SK-N-SH (cell line): ENCODE results near the gene EXOC6B. TPM values are rescaled to one million over a fixed set of nuclear protein-coding genes. Genes with fewer than 3 reads are reported as not detected.

Experiments
- CTCF ChIA-PET: fragments of 300-600, 350-600 bp; formaldehyde crosslinking; extraction: SDS; loops from one replicate; lab custom pipeline; 2021; lab: Yijun Ruan, JAX
- POLR2A ChIA-PET: fragments of 350-600 bp; sonication (Branson Sonifier 250); formaldehyde crosslinking; extraction: SDS; loops from one replicate; lab custom pipeline; 2020; ENCODE audit warnings: antibody characterized with exemption, inconsistent platforms; lab: Yijun Ruan, JAX
- DNase-seq: peaks from one replicate; pipeline ENCODE4 v3.0.0; 2012
- H2AFZ ChIP-seq: fragments of 200-600 bp; sonication (generic); 2 replicates; pipeline ENCODE4 v1.8.1; 2016; ENCODE audit warnings: antibody characterized with exemption, mild to moderate bottlenecking, low read depth
- H3F3A ChIP-seq: fragments of 200-600 bp; sonication (generic); replicated peaks from 2 replicates; pipeline ENCODE3; 2016; ENCODE audit warnings: antibody characterized with exemption, mild to moderate bottlenecking; ENCODE audit not compliant: insufficient read depth
- H3K27ac ChIP-seq, 2 experiments: fragments of 200-500 bp in 1 of 2; fragments of 200-600 bp in 1 of 2; sonication (Bioruptor generic) in 1 of 2; sonication (generic), shearing (Covaris generic) in 1 of 2; 2 replicates each; pipeline versions ENCODE4 v1.5.1 to v1.6.1; 2014 to 2016; ENCODE audit warnings: low read depth in 2 of 2, inconsistent platforms in 1 of 2, low read length in 1 of 2, mild to moderate bottlenecking in 1 of 2, mixed read lengths in 1 of 2
- H3K27me3 ChIP-seq: fragments of 200-600 bp; sonication (generic), shearing (Covaris generic); 2 replicates; pipeline ENCODE4 v1.6.1; 2016; ENCODE audit warnings: mixed run types; ENCODE audit not compliant: insufficient read depth
- H3K36me3 ChIP-seq, 2 experiments: fragments of 200-500 bp in 1 of 2; fragments of 200-600 bp in 1 of 2; sonication (Bioruptor generic) in 1 of 2; sonication (generic) in 1 of 2; replicated peaks in 1 of 2; 2 replicates each; pipeline versions ENCODE3 to v1.5.1; 2014 to 2016; ENCODE audit warnings: low read length in 1 of 2, mild to moderate bottlenecking in 1 of 2; ENCODE audit not compliant: insufficient read depth in 2 of 2, control insufficient read depth in 1 of 2
- H3K4me1 ChIP-seq, 2 experiments: fragments of 200-500 bp in 1 of 2; fragments of 200-600 bp in 1 of 2; sonication (Bioruptor generic) in 1 of 2; sonication (generic), shearing (Covaris generic) in 1 of 2; 2 replicates each; pipeline versions ENCODE4 v1.5.1 to v1.6.1; 2014 to 2016; ENCODE audit warnings: low read depth in 1 of 2, low read length in 1 of 2, mixed run types in 1 of 2; ENCODE audit not compliant: insufficient read depth in 2 of 2, control insufficient read depth in 1 of 2
- H3K4me2 ChIP-seq: fragments of 200-600 bp; sonication (generic), shearing (Covaris generic); 2 replicates; pipeline ENCODE4 v1.6.1; 2017; ENCODE audit warnings: mixed run types
- H3K4me3 ChIP-seq, 2 experiments: fragments of 200-500 bp in 1 of 2; fragments of 200-600 bp in 1 of 2; sonication (Bioruptor generic) in 1 of 2; sonication (generic), shearing (Covaris generic) in 1 of 2; 2 replicates each; pipeline versions ENCODE4 v1.5.1 to v1.8.1; 2014 to 2016; ENCODE audit warnings: low read depth in 2 of 2, inconsistent platforms in 1 of 2, low read length in 1 of 2, mild to moderate bottlenecking in 1 of 2, mixed read lengths in 1 of 2, moderate library complexity in 1 of 2
- H3K79me2 ChIP-seq: fragments of 200-600 bp; sonication (generic); 2 replicates; pipeline ENCODE4 v1.8.1; 2017; ENCODE audit warnings: mild to moderate bottlenecking; ENCODE audit not compliant: insufficient read depth
- H3K9ac ChIP-seq: fragments of 200-600 bp; sonication (generic); 2 replicates; pipeline ENCODE4 v1.6.1; 2017; ENCODE audit warnings: mixed run types
- H3K9me2 ChIP-seq: fragments of 200-600 bp; sonication (generic); 2 replicates; pipeline ENCODE4 v1.6.1; 2017; ENCODE audit warnings: mixed run types
- H3K9me3 ChIP-seq: fragments of 200-600 bp; sonication (generic); 2 replicates; pipeline ENCODE4 v1.6.1; 2017; ENCODE audit warnings: mixed run types, mild to moderate bottlenecking, moderate library complexity
- H4K20me1 ChIP-seq: fragments of 200-600 bp; sonication (generic); 2 replicates; pipeline ENCODE4 v1.6.1; 2017; ENCODE audit warnings: mild to moderate bottlenecking, mixed run types; ENCODE audit not compliant: insufficient read depth
- CTCF ChIP-seq: fragments of 200-600 bp; sonication (generic); IDR thresholded peaks from 2 replicates; pipeline ENCODE4 v1.6.1; 2017; ENCODE audit warnings: antibody characterized with exemption, mild to moderate bottlenecking, moderate library complexity
- JUND ChIP-seq: IDR thresholded peaks from 2 replicates; pipeline ENCODE4 v1.4.0; 2012
- MXI1 ChIP-seq: IDR thresholded peaks from 2 replicates; pipeline ENCODE4 v1.6.1; 2012; ENCODE audit warnings: mild to moderate bottlenecking, low read depth, low read length, improper control_type of control experiment
- NRF1 ChIP-seq: IDR thresholded peaks from 2 replicates; pipeline ENCODE4 v1.6.1; 2012; ENCODE audit warnings: low read depth, mild to moderate bottlenecking, low read length
- PBX3 ChIP-seq: IDR thresholded peaks from 2 replicates; pipeline ENCODE4; 2012
- RFX5 ChIP-seq: IDR thresholded peaks from 2 replicates; pipeline ENCODE4 v1.6.1; 2012; ENCODE audit warnings: mild to moderate bottlenecking, improper control_type of control experiment, low read length
- RXRA ChIP-seq: IDR thresholded peaks from 2 replicates; pipeline ENCODE4 v1.4.0; 2012; ENCODE audit warnings: low read depth, mild to moderate bottlenecking, borderline replicate concordance
- SMC3 ChIP-seq: IDR thresholded peaks from 2 replicates; pipeline ENCODE4 v1.6.1; 2012; ENCODE audit warnings: low read depth, low read length, improper control_type of control experiment
- TAF1 ChIP-seq: IDR thresholded peaks from 2 replicates; pipeline ENCODE4 v1.6.1; 2012; ENCODE audit warnings: low read depth, mild to moderate bottlenecking, low read length, moderate library complexity, borderline replicate concordance
- TCF12 ChIP-seq: IDR thresholded peaks from 2 replicates; pipeline ENCODE4 v1.4.0; 2012
- TEAD4 ChIP-seq: IDR thresholded peaks from 2 replicates; pipeline ENCODE4 v1.4.0; 2012; ENCODE audit warnings: mild to moderate bottlenecking, borderline replicate concordance; ENCODE audit not compliant: insufficient read depth
- YY1 ChIP-seq: IDR thresholded peaks from 2 replicates; pipeline ENCODE4 v1.4.0; 2012; ENCODE audit warnings: low read depth, mild to moderate bottlenecking
- WGBS: methylation state at CpG from one replicate; pipeline ENCODE4 v1.1.6; 2017; ENCODE audit warnings: low lambda C conversion rate; 5-methylcytosine and 5-hydroxymethylcytosine counted together
- polyA plus RNA-seq, 3 experiments: library from polyadenylated mRNA; depleted of rRNA; stranded (reverse); fragments of >200 nt; gene quantifications; 2 replicates each; pipeline ENCODE4 v1.2.3, GENCODE V29; 2012
- TF ChIP-seq, protein P1 (sequence below): fragments of 150-350 bp; IDR thresholded peaks from 2 replicates; pipeline ENCODE4 v1.6.1; 2017; ENCODE audit warnings: antibody characterized with exemption, low read length, low read depth, borderline replicate concordance
- TF ChIP-seq, protein P2 (sequence below): fragments of 150-350 bp; IDR thresholded peaks from 2 replicates; pipeline ENCODE4 v1.6.1; 2016; ENCODE audit warnings: mild to moderate bottlenecking, low read depth, low read length
- TF ChIP-seq, protein P3 (sequence below): IDR thresholded peaks from 2 replicates; pipeline ENCODE4 v1.4.0; 2012; ENCODE audit warnings: low read depth

The EXOC6B gene
- polyA plus RNA-seq, 1 of the 3 experiments (the other 2 are of a cell fraction) = 7.4 TPM

DNA sequence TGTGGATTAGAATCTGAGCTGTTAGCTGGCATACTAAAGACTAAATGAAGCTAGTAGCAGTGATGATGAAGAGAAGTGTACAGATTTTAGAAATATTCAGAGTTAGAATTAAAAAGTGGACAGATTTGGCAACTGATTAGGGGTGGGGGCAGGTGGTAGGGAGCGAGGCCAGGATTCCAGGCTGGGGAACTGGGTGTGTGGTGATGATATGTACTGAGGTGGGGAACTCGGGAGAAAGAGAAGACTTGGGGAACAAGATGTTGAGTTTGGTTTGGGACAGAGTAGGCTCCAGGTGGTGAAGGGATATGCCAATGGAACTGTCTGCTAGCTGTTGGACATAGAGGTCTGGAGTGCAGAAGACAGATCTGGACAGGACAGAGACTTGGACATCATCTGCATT lies 669.0 kb downstream of the EXOC6B start (continued):
- TF ChIP-seq, protein P1, sequence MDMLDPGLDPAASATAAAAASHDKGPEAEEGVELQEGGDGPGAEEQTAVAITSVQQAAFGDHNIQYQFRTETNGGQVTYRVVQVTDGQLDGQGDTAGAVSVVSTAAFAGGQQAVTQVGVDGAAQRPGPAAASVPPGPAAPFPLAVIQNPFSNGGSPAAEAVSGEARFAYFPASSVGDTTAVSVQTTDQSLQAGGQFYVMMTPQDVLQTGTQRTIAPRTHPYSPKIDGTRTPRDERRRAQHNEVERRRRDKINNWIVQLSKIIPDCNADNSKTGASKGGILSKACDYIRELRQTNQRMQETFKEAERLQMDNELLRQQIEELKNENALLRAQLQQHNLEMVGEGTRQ = no peak
- no peak for TF ChIP-seq MXI1

DNA sequence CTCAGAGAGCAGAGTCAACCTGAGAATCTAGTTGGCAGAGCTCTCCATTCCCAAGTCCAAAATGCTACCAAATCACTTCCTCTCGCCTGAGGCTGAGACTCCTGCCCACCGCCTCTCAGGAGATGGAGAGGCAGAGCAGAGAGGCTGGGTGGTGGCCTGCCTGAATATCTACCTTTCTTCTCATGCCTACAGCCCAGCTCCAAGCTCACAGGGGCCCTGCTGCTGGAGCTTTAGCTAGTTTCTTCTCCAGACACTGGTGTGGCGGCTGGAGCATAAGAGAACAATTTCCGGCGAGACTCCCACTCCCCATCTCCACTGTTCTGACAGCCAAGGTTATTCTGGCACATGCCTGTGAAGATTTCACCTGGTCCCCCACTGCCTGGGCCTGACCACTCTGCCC lies 670.1 kb downstream of the EXOC6B start:
- no peak for DNase-seq
- Histone ChIP-seq H3K9me3 (no peaks in the 10 kb centered on the region), H3K4me3 (no peak overlapping the region), H3K36me3 (no peaks in the 10 kb centered on the region), H3K4me1 (no peaks in the 10 kb centered on the region), H3K79me2 (no peaks in the 10 kb centered on the region), H3F3A (no peaks in the 10 kb centered on the region), H3K9me2 (no peaks in the 10 kb centered on the region), H3K27me3 (no peaks in the 10 kb centered on the region; the same call in 1 of the 2 replicates), H3K27ac (no peak overlapping the region), H4K20me1 (no peaks in the 10 kb centered on the region), H3K4me2 (no peak overlapping the region), H3K9ac (no peak overlapping the region), H2AFZ (no peak overlapping the region)
- ChIA-PET CTCF (interaction anchor here (0.9 to 9.0 kb wide), 6 partner anchors 18 to 626 kb away, joined by 3 to 87 read pairs (median 4); no protein-coding TSS in a partner anchor), POLR2A (no interaction called here)
- WGBS = 64% methylated on average over 2 of the region's 5 CpGs
- TF ChIP-seq YY1 = no peak
- no peak for TF ChIP-seq NRF1
- TF ChIP-seq CTCF = no peak
- TF ChIP-seq JUND = no peak
- TF ChIP-seq RXRA = no peak
- no peak for TF ChIP-seq TEAD4
- no peak for TF ChIP-seq TCF12
- TF ChIP-seq, protein P2, sequence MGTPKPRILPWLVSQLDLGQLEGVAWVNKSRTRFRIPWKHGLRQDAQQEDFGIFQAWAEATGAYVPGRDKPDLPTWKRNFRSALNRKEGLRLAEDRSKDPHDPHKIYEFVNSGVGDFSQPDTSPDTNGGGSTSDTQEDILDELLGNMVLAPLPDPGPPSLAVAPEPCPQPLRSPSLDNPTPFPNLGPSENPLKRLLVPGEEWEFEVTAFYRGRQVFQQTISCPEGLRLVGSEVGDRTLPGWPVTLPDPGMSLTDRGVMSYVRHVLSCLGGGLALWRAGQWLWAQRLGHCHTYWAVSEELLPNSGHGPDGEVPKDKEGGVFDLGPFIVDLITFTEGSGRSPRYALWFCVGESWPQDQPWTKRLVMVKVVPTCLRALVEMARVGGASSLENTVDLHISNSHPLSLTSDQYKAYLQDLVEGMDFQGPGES = no peak
- TF ChIP-seq, protein P1 = no peak
- no peak for TF ChIP-seq RFX5
- no peak for TF ChIP-seq PBX3
- TF ChIP-seq, protein P3, sequence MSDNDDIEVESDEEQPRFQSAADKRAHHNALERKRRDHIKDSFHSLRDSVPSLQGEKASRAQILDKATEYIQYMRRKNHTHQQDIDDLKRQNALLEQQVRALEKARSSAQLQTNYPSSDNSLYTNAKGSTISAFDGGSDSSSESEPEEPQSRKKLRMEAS = no peak
- TF ChIP-seq SMC3 = no peak
- TF ChIP-seq TAF1 = no peak
